NCI-H2107 (cell line): ENCODE data around the gene SRP19.
"Not testable (repeated sequence)": the region's sequence is repeated elsewhere in the genome, so short reads cannot be mapped to it uniquely, and the experiment has no call there.

ENCODE experiments used
- DNase-seq: peaks from one replicate; lab custom pipeline; 2025; lab: John Stamatoyannopoulos, UW

SRP19 gene

GRCh38 chr5:112870966-112871365 is 9.9 kb downstream of the SRP19 start:
- no peak for DNase-seq

GRCh38 chr5:112876362-112876761 is 15.3 kb downstream of the SRP19 start:
- DNase-seq, result no peak

- no peak for DNase-seq
Observed at GRCh38 chr5:112878101-112878500, 17.0 kb downstream of the SRP19 start.

- no peak for DNase-seq
Observed at GRCh38 chr5:112878760-112879159, 17.7 kb downstream of the SRP19 start.

GRCh38 chr5:112880219-112880964 is 19.3 kb downstream of the SRP19 start:
- no peak for DNase-seq

GRCh38 chr5:112883192-112883591 is 22.1 kb downstream of the SRP19 start:
- DNase-seq, result no peak

GRCh38 chr5:112885001-112885400 is 23.9 kb downstream of the SRP19 start:
- DNase-seq, result no peak

GRCh38 chr5:112886975-112887374 is 25.9 kb downstream of the SRP19 start:
- DNase-seq, result no peak

GRCh38 chr5:112892066-112892465 is 31.0 kb downstream of the SRP19 start:
- DNase-seq, result not testable (repeated sequence)

GRCh38 chr5:112892776-112893175 is 31.7 kb downstream of the SRP19 start:
- no peak for DNase-seq

GRCh38 chr5:112895682-112896081 is 34.6 kb downstream of the SRP19 start:
- no peak for DNase-seq

GRCh38 chr5:112902561-112902960 is 41.5 kb downstream of the SRP19 start:
- DNase-seq, result no peak

- not testable (repeated sequence) for DNase-seq
Observed at GRCh38 chr5:112904996-112905395, 43.9 kb downstream of the SRP19 start.

- DNase-seq, result no peak
Observed at GRCh38 chr5:112906637-112907036, 45.5 kb downstream of the SRP19 start.

- no peak for DNase-seq
Observed at GRCh38 chr5:112907166-112907631, 46.1 kb downstream of the SRP19 start.

GRCh38 chr5:112908854-112909253 is 47.8 kb downstream of the SRP19 start:
- no peak for DNase-seq

GRCh38 chr5:112910529-112910928 is 49.4 kb downstream of the SRP19 start:
- no peak for DNase-seq

GRCh38 chr5:112914584-112914983 is 53.5 kb downstream of the SRP19 start:
- DNase-seq, result no peak

GRCh38 chr5:112915831-112916230 is 54.7 kb downstream of the SRP19 start:
- no peak for DNase-seq

- DNase-seq, result no peak
Observed at GRCh38 chr5:112917453-112917995, 56.4 kb downstream of the SRP19 start.

GRCh38 chr5:112918136-112918535 is 57.0 kb downstream of the SRP19 start:
- DNase-seq, result no peak

- DNase-seq, result no peak
Observed at GRCh38 chr5:112918679-112919078, 57.6 kb downstream of the SRP19 start.
